Activated T-cell treated with anti-CD3 and anti-CD28 coated beads, Interleukin-2, amount 50 U/mL, for 48 hours (primary cell): ENCODE data around the gene MSI1.

Experiments
- DNase-seq, 2 experiments: peaks; one replicate each; pipeline ENCODE4 v3.0.0-alpha.2; 2020

Gene MSI1

DNA sequence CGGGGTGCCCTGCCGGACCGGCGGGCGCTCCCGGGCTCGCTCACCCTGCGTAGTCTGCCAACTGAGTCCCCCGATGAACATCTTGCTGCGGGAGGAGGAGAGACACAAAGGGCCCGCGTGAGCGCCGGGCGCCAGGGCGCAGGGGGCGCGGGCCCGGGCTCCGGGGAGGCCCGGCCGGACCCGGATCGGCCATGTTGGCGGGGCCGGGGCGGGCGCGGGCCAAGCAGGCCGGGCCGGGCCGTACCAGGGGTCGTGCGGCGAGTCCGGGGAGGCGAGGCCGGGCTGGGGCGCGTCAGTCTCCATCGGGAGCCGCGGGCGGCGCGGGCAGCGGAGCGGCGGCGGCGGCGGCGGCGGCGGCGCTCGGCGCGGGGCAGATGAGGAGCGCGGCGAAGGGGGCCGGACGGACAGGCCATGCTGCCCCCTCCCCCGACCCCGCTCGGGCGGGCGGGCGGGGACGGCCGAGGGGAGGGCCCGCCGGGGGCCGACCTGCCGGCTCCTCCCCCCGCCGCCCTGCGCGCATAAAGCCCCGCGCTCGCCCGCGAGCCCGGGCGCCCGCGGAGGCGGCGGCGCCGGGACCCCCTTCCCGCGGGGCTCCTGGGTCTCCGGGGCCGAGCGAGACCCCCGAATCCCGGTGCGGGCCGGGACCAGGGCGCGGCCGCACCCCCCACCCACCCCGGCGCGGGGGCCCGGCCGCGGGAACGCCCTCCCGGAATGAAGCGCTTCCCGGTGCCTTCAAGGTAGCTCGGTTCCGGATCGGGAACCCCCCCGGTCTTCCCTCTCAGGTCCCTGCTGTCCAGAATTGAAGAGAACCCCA is at the start of gene MSI1:
Gene MSI1, minus strand, starts transcription at position 376 of the 814 bp plus-strand sequence. Its CDS starts 73 bp downstream, at position 303.
- DNase-seq: peak in 1 of 2 experiments; percentile 37

DNA sequence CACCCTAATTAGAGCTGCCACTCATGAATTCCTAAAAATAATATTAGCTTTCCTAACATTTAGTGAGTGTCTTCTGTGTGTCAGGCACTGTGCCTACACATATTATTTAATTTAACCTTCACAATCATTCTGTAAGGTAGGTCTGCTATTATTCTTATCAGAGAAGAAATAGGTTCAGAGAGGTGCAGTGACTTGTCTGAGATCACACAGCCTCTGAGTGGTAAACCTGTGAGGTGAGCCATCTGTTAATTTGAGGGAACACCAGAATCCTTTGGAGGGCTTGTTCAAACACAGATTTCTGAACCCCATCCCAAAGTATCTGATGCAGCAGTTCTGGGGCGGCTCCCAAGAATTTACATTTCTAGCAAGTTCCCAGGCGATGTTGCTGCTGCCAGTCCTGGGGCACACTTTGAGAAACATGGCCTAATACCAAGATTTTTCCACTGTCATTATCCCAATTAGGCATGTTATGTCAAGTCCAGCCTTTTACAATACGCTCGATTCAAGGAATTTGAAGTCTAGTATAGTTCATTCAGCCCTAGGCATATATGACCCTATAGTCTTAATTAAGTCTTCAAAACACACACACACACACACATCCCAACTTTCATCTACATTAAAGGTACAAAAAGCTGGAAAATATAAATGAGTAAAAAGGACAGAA is 49.1 kb upstream of the MSI1 start:
- no peak for DNase-seq

DNA sequence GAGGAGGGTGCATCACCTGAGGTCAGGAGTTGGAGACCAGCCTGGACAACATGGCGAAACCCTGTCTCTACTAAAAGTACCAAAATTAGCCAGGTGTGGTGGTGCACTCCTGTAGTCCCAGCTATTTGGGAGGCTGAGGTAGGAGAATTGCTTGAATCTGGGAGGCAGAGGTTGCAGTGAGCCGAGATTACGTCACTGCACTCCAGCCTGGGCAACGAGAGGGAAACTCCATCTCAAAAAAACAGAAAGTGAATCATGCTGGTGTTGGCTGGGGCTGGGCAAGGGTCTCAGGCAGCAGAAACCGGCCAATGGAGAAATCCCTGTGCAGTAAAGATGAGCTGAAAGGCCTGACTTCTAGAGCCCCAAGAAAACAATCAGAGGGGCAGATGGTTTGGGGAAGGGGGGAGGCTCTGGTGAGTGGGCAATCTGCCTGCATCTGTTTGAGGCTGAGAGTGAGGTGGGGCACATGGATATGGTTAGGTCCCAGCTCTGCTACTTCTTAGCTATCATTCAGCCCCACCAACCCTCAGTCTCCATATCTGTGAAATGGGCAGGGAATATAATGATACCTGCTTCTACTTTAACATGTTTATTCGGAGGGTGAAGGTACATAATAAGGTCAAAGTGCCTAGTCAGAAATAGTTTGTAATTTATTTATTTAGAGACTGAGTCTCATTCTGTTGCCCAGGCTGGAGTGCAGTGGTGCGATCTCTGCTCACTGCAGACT is 47.7 kb upstream of the MSI1 start:
- no peak for DNase-seq

DNA sequence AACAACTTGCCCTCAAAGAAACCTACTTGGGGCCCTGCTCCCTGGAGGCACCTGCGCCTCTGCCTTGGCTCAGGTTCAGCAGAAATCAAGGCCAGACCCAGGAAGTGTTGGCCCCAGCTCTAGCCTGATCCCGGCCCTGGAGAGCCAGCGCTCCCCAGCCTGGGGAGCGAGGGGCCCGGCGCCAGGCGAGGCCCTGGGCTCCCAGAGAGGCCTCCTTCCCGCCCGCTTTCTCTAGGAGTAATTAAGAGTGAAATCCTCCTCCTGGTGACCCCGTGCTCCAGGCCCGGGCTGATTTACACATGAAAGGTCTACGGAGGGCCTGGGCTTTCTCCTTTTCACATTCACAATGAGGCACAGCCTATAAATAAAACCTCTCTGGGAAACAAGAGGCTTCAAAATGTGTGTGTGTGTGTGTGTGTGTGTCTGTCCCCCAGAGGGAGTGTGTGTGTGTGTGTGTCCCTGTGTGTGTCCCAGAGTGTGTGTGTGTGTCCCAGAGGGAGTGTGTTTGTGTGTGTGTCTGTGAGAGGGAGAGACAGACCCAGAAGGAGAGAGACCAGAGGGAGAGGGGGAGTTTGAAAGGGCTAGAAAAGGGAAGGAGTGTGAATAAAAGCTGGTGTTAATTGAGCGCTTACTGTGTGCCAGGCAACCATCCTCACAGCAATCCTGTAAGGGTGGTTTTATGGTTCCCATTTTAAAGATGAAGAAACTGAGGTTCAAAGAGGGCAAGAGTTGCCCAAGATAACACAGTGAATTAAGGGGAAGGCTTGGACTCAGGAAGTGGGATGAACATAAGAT is 45.1 kb upstream of the MSI1 start:
- DNase-seq: no peak

DNA sequence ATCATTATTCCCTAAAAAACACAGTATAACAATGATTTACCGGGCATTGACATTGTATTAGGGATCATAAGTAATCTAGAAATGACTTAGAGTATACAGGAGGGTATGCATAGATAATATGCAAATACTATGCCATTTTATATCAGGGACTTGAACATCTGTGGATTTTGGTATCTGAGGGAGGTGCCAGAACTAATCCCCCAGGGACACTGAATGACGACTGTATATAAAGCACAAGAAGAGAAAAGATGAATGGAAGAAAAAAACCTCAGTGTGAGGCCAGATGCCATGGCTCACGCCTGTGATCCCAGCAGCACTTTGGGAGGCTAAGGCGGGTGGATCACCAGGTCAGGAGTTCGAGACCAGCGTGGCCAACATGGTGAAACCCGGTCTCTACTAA is 43.5 kb upstream of the MSI1 start:
- no peak for DNase-seq

DNA sequence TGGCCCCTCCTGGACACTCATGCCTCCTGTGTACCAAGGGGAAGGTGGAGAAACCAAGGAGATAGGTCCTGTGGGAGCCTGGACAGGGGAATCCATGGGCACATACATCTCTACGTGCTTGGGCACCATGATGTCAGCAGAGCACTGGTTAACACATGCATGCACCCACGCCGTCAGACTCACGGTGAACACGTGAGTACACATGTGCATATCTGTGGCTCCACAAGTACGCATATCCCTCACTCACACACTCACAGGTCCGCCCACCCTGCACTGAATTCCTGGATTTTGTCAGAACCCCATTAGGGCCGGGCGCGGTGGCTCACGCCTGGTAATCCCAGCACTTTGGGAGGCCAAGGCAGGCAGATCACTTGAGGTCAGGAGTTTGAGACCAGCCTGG is 39.8 kb upstream of the MSI1 start:
- no peak for DNase-seq

DNA sequence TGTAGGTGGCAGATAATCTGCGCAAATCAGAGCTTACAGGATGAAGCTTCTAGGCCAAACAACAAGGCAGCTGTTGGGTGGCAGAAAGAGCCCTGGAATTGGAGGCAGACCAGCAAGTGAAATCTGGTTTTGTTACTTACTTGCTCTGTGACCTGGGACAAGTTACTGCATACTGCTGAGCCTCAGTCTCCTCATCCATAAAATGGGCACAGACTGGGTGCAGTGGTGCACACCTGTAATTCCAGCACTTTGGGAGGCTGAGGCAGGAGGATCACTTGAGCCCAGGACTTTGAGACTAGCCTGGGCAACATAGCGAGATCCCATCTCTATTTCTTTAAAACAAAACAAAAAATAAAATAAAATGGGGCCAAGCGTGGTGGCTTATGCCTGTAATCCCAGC is 37.6 kb upstream of the MSI1 start:
- DNase-seq: no peak

DNA sequence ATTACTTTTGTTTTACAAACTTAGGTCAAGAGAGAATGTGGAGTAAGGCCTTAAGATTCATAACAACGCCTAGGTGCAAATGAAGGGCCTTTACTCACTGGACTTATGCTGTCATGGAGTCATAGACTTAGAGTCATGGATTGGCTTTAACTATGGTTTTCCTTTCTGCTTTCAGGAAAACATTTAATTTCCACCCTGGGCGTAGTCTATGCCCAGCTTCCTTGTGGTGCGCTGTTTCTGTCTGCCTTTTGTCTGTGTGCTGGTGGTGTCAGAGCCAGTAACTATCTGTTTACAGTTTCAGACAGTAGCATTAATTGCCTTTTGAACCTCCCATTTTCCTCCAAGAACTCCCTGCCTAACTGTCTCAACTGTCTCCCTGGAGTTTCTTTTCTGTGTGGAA is 37.1 kb upstream of the MSI1 start:
- no peak for DNase-seq

DNA sequence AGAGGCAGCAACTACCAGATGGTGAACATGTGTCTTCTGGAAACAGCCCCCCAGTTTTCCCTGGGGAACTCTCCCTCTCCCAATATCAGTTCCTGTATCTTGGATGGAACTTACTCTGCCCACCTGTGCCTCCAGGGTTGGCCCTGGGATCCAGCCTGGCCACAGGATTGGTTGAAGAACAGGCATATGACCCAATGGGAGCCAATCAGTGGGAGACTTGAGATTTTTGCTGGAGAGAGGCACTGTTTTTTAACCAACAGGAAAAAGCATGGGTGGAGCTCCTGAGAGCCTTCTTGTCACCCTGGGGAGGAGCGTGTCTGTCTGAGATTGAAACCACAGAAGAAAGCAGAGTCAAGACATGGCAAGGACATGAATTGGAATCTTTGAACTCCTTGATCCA is 35.3 kb upstream of the MSI1 start:
- DNase-seq: no peak

DNA sequence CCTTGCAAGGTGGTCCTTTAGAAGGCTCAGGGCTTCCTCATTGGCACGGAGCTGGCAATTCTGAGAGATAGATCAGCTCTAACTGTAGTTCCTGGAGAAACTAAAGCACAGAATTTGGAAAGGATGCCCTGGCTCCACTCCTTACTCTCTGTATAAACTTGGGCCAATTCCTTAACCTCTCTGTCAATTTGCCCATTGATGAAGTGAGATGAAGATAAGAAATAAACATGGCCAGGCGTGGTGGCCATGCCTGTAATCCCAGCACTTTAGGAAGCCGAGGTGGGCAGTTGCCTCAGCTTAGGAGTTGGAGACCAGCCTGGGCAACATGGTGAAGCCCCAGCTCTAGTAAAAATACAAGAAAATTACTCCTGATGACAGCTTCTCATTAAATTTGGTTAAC is 34.9 kb upstream of the MSI1 start:
- no peak for DNase-seq

DNA sequence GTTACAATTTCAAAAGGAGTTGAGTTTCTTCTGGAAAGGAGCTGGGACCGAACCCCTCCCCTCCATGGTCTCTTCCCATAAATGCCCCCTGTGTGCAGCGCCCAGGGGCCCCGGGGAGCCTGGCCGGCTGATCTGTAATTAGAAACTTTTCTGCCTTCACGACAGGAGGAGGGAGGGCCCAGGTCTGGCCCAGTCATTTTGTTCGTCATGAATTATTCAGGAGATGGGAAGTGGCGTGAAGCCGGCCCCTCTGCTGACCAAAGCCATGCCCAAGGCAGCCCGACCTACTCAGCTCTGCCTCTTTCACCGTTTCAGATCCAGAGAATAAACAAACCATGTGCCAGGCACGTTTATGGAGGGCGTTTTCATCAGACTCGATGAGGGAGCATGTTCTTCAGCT is 33.3 kb upstream of the MSI1 start:
- DNase-seq: no peak

DNA sequence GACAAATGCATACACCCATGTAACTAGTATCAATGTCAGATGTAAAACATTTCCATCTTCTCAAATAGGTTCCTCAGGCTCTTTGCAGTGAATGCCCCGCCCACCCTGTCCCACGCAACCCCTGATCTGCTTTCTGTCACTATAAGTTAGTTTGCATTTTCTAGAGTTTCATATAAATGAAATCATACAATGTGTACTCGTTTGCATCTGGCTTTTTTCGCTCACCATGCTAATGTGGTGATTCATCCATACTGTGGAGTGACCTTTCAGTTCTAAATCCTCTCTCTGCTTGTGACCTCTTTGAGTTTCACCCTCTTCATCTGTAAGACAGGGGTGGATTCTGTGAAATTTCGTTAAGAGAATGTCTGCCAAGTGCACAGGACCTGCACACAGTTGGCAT is 30.6 kb upstream of the MSI1 start:
- DNase-seq: no peak

DNA sequence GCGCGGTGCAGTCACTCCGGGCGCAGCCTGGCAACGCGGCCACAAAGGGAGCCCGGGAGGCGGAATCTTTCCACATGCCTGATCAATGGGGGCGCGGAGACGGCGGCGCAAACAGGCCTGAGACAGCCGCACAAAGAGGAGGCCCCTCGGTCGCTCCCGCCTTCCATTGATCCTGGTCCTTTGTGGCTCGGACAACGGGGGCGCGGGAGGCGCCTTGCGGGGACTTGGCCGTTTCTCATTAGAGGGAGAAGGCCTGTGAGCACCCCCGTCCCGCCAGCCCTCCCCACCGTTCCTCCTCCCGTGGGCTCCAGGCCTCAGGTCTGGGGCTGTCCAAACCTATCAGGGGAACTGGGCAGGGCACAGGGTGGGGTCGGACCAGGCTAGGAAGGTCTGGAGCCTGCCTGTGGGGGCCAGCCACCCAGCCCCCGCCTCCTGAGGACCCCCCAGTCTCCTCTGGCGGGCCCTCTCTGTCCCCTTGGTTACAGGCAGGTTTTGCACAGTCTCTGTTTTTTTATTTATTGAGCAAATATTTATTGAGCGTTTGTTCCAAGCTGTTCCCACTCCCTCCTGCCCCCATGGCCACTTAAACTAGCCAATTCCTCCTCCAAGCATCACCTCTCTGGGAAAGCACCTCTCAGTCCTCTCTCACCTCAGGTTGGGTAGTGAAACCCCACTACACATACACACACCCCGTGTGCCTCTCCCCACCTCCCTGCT is 29.0 kb upstream of the MSI1 start:
- DNase-seq: no peak

DNA sequence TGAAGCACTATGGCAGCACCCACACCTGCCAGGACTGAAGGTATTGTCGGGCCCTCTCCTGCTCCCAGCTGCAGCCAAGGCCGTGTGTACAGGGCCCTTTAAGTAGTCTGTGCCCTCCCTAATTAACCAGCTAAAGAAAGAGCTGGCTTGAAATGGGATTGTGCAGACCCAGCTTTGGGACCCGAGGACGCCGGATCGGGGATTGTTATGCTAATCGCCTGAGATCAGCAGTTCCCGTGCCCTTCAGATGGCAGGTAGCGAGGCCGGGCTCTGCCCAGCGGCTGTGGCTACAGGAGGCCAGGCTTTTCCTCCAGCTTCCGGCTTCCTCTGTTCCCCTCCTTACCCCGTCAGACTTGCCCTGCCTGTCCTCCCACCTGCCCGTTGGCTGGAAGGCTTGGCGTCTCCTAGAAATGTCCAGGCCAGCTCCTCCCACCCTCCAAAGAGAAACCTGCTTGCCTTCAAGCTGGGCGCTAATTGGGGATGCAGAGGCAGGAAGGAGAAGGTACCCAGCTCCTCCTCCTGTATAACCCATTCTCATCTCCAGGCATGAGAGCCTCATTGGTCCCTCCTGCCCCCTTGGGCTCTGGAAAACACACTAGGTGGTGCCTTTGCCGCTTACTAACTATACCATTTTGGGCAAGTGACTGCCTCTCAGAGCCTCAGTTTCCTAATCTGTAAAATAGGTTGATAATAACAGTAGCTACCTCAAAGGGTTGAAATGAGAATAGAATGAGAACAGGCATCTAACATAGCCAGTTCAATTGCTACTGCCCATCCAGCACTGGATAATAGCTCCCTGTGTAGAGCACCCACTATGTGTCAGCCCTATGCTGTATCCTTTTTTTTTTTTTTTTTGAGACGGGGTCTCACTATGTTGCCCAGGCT is 25.8 kb upstream of the MSI1 start:
- no peak for DNase-seq

DNA sequence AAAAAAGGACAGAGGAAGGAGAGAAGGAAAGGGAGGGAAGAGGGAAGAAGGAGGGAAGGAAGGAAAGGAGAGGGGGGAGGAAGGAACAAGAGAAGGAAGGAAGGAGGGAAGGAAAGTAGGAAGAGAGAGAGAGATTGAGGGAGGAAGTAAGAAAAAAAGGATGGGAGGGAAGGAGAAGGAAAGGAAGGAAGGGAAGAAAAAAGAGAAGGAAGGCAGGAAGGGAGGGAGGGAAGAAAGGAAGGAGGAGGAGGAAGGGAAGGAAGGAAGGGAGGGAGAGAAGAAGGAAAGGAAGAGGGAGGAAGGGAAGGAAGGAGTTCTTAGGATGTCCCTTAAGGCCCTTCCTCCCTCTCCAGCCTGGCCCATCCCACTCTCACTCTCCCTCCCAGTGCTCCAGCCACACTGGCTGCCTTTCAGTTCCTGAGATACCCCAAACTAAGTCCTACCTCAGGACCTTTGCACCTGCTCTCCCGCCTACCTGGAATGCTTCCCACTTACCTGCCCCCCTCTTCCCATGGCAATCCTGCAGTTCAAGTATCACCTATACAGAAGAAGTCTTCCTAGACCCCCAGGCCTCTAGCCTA is 21.7 kb upstream of the MSI1 start:
- DNase-seq: no peak

DNA sequence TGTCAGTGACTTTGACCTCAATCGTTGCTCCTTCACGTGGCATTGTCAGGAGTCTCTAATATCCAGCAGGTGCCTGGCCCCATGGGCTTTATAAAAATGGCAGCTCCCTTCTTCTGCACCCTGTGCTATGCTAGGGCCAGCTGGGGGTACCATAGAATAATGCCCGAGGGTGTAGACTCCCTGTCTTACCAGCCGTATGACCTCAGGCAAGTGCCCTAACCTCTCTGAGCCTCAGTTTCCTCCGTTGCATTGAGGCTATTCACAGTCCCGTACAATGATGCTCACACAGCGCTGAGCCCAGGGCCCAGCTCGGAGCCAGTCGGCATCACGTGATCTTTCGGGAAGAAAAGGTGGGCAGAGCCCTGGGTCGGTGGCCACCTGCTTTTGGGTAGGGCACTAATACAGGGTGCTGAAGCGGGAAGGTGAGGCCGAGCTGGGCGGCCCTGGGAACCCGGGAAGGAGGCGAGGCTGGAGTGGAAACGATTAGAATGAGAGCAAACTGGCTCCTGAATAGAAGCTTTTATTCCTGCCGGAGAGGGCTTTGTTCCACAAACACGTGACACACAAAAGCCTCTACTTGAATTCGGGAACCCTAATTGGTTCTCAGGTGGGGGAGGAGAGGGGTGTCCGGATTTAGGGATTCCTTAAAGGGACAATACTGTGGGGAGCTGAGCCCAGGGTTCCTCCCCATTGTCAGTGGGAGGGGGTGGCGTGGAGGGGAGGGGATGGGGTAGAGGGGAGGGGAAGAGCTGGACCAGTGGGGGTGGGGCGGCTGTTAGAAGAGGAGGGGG is 19.9 kb upstream of the MSI1 start:
- no peak for DNase-seq

DNA sequence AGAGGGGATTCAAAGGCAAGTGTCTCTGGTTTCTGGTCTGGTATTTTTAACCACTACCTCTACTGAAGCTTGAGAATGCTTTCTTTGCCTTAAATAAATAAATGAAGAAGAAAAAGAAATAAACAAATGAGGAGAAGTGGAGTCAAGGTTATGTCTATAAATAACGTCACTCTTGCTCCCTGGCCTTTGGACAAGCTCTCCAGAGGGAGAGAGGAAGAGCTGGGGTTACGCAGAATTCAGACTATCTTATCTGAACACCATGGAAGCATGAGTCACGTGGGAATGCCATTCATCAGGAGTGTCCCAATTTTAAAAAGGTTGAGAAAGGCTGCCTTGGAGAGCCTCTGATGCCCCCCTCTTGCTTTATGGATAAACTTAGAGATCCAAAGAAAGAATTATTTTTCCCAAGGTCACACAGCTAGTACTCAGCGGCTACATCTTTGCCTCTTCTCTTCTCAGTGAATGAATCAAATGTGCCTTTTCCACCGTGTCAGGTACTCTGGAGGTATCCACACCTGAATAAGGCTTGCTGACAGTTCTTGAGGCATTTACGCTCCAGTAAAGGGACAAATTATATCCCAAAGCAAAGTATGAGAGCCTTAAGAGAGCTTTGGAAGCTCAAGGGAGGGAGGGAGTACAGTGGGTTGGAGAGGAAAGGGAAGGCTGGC is 12.9 kb upstream of the MSI1 start:
- DNase-seq: no peak

DNA sequence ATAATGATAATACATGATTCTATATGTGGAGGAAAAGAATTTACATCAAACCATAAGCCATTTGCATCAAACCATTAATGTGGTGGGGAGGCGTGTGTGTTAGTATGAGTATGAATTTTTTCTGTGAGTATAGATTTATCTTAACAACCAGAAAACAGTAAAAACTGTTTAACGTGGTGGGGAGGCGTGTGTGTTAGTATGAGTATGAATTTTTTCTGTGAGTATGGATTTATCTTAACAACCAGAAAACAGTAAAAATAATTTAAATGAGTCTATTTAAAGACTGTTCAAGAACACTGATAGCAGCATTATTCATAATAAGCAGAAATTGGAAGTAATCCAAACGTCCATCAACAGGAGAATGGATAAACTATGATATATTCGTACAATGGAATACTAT is 9.1 kb upstream of the MSI1 start:
- DNase-seq: no peak

DNA sequence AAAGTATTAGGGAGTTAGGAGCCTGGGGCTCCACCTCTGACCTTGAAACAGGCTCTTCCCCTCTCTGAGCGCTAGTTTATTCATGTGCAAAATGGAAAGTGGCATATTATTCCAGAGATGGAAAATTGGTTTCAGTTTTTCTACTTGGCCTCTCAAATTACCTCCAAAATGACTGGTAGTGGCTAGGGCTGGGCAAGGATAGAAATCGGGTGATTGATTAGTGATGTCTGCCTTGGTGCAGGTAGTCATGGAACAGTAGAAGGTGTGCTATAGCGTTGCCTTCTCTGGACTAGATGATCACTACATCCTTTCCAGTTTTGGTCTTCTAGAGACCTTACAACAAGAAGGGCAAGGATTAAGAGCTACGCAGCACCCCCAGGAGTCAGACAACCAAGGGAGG is 8.6 kb upstream of the MSI1 start:
- DNase-seq: no peak
